ENCODE data around the gene MECR.
"Not testable (repeated sequence)": the region's sequence is repeated elsewhere in the genome, so short reads cannot be mapped to it uniquely, and the experiment has no call there.

MECR gene

GRCh38 chr1:29237852-29238619, 7.3 kb upstream of the MECR start:
- in situ Hi-C loops (cut with MboI; ENCODE audit: low sequenced_read_pairs), result loop anchor here (25.0 kb wide), 1 partner anchor 1474 kb away; the partner anchor contains the start of gene MATN1

GRCh38 chr1:29237129-29237821, 6.5 kb upstream of the MECR start:
- in situ Hi-C loops (cut with MboI; ENCODE audit: low sequenced_read_pairs), result loop anchor here (25.0 kb wide), 1 partner anchor 1475 kb away; the partner anchor contains the start of gene MATN1

- in situ Hi-C loops (cut with MboI; ENCODE audit: low sequenced_read_pairs), result loop anchor here (25.0 kb wide), 1 partner anchor 1476 kb away; the partner anchor contains the start of gene MATN1
Measured at GRCh38 chr1:29236712-29237128, 6.0 kb upstream of the MECR start.

GRCh38 chr1:29235955-29236711, 5.4 kb upstream of the MECR start, which contains the start of gene PTPRU:
TSS of gene PTPRU (plus strand) at chr1:29236522. CDS start at chr1:29236645, 123 bp downstream.
- in situ Hi-C loops (cut with MboI; ENCODE audit: low sequenced_read_pairs), result loop anchor here (25.0 kb wide), 1 partner anchor 1476 kb away; the partner anchor contains the start of gene MATN1

GRCh38 chr1:29234881-29235280, 4.1 kb upstream of the MECR start:
- in situ Hi-C loops (cut with MboI; ENCODE audit: low sequenced_read_pairs), result loop anchor here (25.0 kb wide), 1 partner anchor 1477 kb away; the partner anchor contains the start of gene MATN1

GRCh38 chr1:29234471-29234870, 3.7 kb upstream of the MECR start:
- in situ Hi-C loops (cut with MboI; ENCODE audit: low sequenced_read_pairs), result loop anchor here (25.0 kb wide), 1 partner anchor 1478 kb away; the partner anchor contains the start of gene MATN1

GRCh38 chr1:29233693-29234092, 3.0 kb upstream of the MECR start:
- in situ Hi-C loops (cut with MboI; ENCODE audit: low sequenced_read_pairs), result loop anchor here (25.0 kb wide), 1 partner anchor 1479 kb away; the partner anchor contains the start of gene MATN1

GRCh38 chr1:29232387-29232786, 1.7 kb upstream of the MECR start:
- in situ Hi-C loops (cut with MboI; ENCODE audit: low sequenced_read_pairs), result loop anchor here (25.0 kb wide), 1 partner anchor 1480 kb away; the partner anchor contains the start of gene MATN1

GRCh38 chr1:29230204-29230552, 556 bp downstream of the MECR start:
- in situ Hi-C loops (cut with MboI; ENCODE audit: low sequenced_read_pairs), result loop anchor here (25.0 kb wide), 1 partner anchor 1482 kb away; the partner anchor contains the start of gene MATN1

- in situ Hi-C loops (cut with MboI; ENCODE audit: low sequenced_read_pairs), result loop anchor here (25.0 kb wide), 1 partner anchor 1485 kb away; the partner anchor contains the start of gene MATN1
Measured at GRCh38 chr1:29227511-29227910, 3.2 kb downstream of the MECR start.

- in situ Hi-C loops (cut with MboI; ENCODE audit: low sequenced_read_pairs), result loop anchor here (25.0 kb wide), 1 partner anchor 1487 kb away; the partner anchor contains the start of gene MATN1
Measured at GRCh38 chr1:29225361-29225760, 5.4 kb downstream of the MECR start.

- in situ Hi-C loops (cut with MboI; ENCODE audit: low sequenced_read_pairs), result no loop called here
Measured at GRCh38 chr1:29224356-29224837, 6.3 kb downstream of the MECR start.

GRCh38 chr1:29223521-29223920, 7.2 kb downstream of the MECR start:
- in situ Hi-C loops (cut with MboI; ENCODE audit: low sequenced_read_pairs), result no loop called here

GRCh38 chr1:29222686-29223085, 8.0 kb downstream of the MECR start:
- in situ Hi-C loops (cut with MboI; ENCODE audit: low sequenced_read_pairs), result no loop called here

GRCh38 chr1:29222260-29222659, 8.5 kb downstream of the MECR start:
- in situ Hi-C loops (cut with MboI; ENCODE audit: low sequenced_read_pairs), result not testable (repeated sequence)

- in situ Hi-C loops (cut with MboI; ENCODE audit: low sequenced_read_pairs), result no loop called here
Measured at GRCh38 chr1:29221296-29221695, 9.4 kb downstream of the MECR start.

- in situ Hi-C loops (cut with MboI; ENCODE audit: low sequenced_read_pairs), result no loop called here
Measured at GRCh38 chr1:29218223-29218622, 12.5 kb downstream of the MECR start.

GRCh38 chr1:29217633-29218032, 13.1 kb downstream of the MECR start:
- in situ Hi-C loops (cut with MboI; ENCODE audit: low sequenced_read_pairs), result no loop called here

GRCh38 chr1:29213055-29213454, 17.7 kb downstream of the MECR start:
- in situ Hi-C loops (cut with MboI; ENCODE audit: low sequenced_read_pairs), result no loop called here
